CD4-positive, CD25-positive, alpha-beta regulatory T cell (primary cell): Measurements from ENCODE around the gene DBX2. TPM values are rescaled to one million over a fixed set of nuclear protein-coding genes. Genes with fewer than 3 reads are reported as not detected.

ENCODE experiments used
- polyA plus RNA-seq, 4 donors: library from polyadenylated mRNA; unstranded; fragments of 300-500 nt; fragmentation: Illumina TruSeq; gene quantifications; one replicate each; pipeline ENCODE4 v1.2.3, GENCODE V29; 2021
- total RNA-seq: library from RNA; stranded (reverse); gene quantifications from one replicate; pipeline ENCODE4 v1.2.3, GENCODE V29; 2022

Gene DBX2
- total and polyA plus RNA-seq, 5 donors from 2014 or later, result not detected

Other genes starting within 250 kb of the DBX2 start
- 11.9 TPM for gene NELL2, start 174.8 kb downstream of the DBX2 start, total RNA-seq
- 1 to 10 TPM; 1.2 to 5.0 (median 3.0) TPM for gene NELL2, start 174.8 kb downstream of the DBX2 start, polyA plus RNA-seq
- gene ANO6, start 165.0 kb upstream of the DBX2 start, total RNA-seq, result 30.1 TPM
- 10 to 100 TPM; 19.9 to 24.8 (median 22.4) TPM for gene ANO6, start 165.0 kb upstream of the DBX2 start, polyA plus RNA-seq